H9 (cell line): ENCODE measurements around the gene GAD1. TPM values are rescaled to one million over a fixed set of nuclear protein-coding genes. Genes with fewer than 3 reads are reported as not detected.

Experiments
- DNase-seq: peaks from one replicate; pipeline ENCODE4 v3.0.0-alpha.2; 2017
- H2AFZ ChIP-seq: one replicate; pipeline ENCODE4 v1.6.1; 2013; ENCODE audit warnings: mild to moderate bottlenecking, low read length, control low read depth, moderate library complexity
- H2AK5ac ChIP-seq: 2 replicates; pipeline ENCODE4 v1.6.1; 2013; ENCODE audit warnings: low read length, control low read depth, mixed read lengths; ENCODE audit not compliant: insufficient read length
- H2BK120ac ChIP-seq: one replicate; pipeline ENCODE4 v1.6.1; 2013; ENCODE audit warnings: low read depth, mild to moderate bottlenecking, low read length, control low read depth, inconsistent platforms; ENCODE audit not compliant: poor library complexity, severe bottlenecking
- H2BK12ac ChIP-seq: 2 replicates; pipeline ENCODE4 v1.6.1; 2013; ENCODE audit warnings: low read length, control low read depth, mixed read lengths, low read depth; ENCODE audit not compliant: insufficient read length
- H2BK15ac ChIP-seq: 2 replicates; pipeline ENCODE4 v1.6.1; 2013; ENCODE audit warnings: low read depth, low read length, control low read depth
- H2BK20ac ChIP-seq: one replicate; pipeline ENCODE4 v1.6.1; 2013; ENCODE audit warnings: low read depth, mild to moderate bottlenecking, low read length, control low read depth, inconsistent platforms; ENCODE audit not compliant: poor library complexity, severe bottlenecking
- H2BK5ac ChIP-seq: 2 replicates; pipeline ENCODE4 v1.6.1; 2013; ENCODE audit warnings: low read length, control low read depth, mixed read lengths; ENCODE audit not compliant: insufficient read length
- H3K14ac ChIP-seq: 2 replicates; pipeline ENCODE4 v1.6.1; 2013; ENCODE audit warnings: low read length, control low read depth; ENCODE audit not compliant: insufficient read depth
- H3K18ac ChIP-seq: 2 replicates; pipeline ENCODE4 v1.6.1; 2013; ENCODE audit warnings: low read depth, mild to moderate bottlenecking, mixed read lengths, low read length, control low read depth; ENCODE audit not compliant: insufficient read length
- H3K23ac ChIP-seq: 2 replicates; pipeline ENCODE4 v1.6.1; 2013; ENCODE audit warnings: low read length, control low read depth, mixed read lengths, low read depth; ENCODE audit not compliant: insufficient read length
- H3K23me2 ChIP-seq: 2 replicates; pipeline ENCODE4 v1.6.1; 2013; ENCODE audit warnings: low read depth, mild to moderate bottlenecking, mixed read lengths, low read length, control low read depth; ENCODE audit not compliant: insufficient read length, poor library complexity, severe bottlenecking
- H3K27ac ChIP-seq: 2 replicates; pipeline ENCODE4 v1.5.1; 2013; ENCODE audit warnings: low read length, control low read depth, mixed read lengths, low read depth; ENCODE audit not compliant: insufficient read length
- H3K27me3 ChIP-seq: 2 replicates; pipeline ENCODE4 v1.6.1; 2013; ENCODE audit warnings: low read length, control low read depth, inconsistent platforms; ENCODE audit not compliant: insufficient read depth
- H3K4ac ChIP-seq: 2 replicates; pipeline ENCODE4 v1.6.1; 2013; ENCODE audit warnings: low read depth, mild to moderate bottlenecking, control low read depth, inconsistent platforms, low read length, moderate library complexity
- H3K4me1 ChIP-seq: 2 replicates; pipeline ENCODE4 v1.6.1; 2013; ENCODE audit warnings: low read length, control low read depth, inconsistent platforms; ENCODE audit not compliant: insufficient read depth
- H3K4me2 ChIP-seq: 2 replicates; pipeline ENCODE4 v1.6.1; 2013; ENCODE audit warnings: low read length, control low read depth, mixed read lengths; ENCODE audit not compliant: insufficient read length, insufficient read depth
- H3K56ac ChIP-seq: 2 replicates; pipeline ENCODE4 v1.6.1; 2013; ENCODE audit warnings: low read depth, mild to moderate bottlenecking, mixed read lengths, low read length, control low read depth; ENCODE audit not compliant: insufficient read length
- H3K79me1 ChIP-seq: 2 replicates; pipeline ENCODE4 v1.6.1; 2013; ENCODE audit warnings: low read depth, mild to moderate bottlenecking, moderate library complexity, low read length, control low read depth, inconsistent platforms; ENCODE audit not compliant: insufficient read depth, poor library complexity, severe bottlenecking
- H3K79me2 ChIP-seq: 2 replicates; pipeline ENCODE4 v1.6.1; 2013; ENCODE audit warnings: low read length, control low read depth, inconsistent platforms; ENCODE audit not compliant: insufficient read depth
- H3K9ac ChIP-seq: 2 replicates; pipeline ENCODE4 v1.6.1; 2013; ENCODE audit warnings: low read length, control low read depth, mixed read lengths; ENCODE audit not compliant: insufficient read length; ENCODE audit errors: extremely low read depth
- H3K9me3 ChIP-seq: one replicate; pipeline ENCODE4 v1.6.1; 2013; ENCODE audit warnings: low read depth, low read length, inconsistent platforms; ENCODE audit not compliant: control insufficient read depth
- H3T11ph ChIP-seq: one replicate; pipeline ENCODE4 v1.6.1; 2013; ENCODE audit warnings: mild to moderate bottlenecking, low read length, control low read depth, inconsistent platforms
- H4K20me1 ChIP-seq: one replicate; pipeline ENCODE4 v1.6.1; 2013; ENCODE audit not compliant: control insufficient read depth, insufficient read length, insufficient read depth
- H4K5ac ChIP-seq: 2 replicates; pipeline ENCODE4 v1.6.1; 2013; ENCODE audit warnings: low read depth, mild to moderate bottlenecking, mixed read lengths, low read length, control low read depth; ENCODE audit not compliant: insufficient read length
- H4K8ac ChIP-seq: replicated peaks from 2 replicates; pipeline ENCODE4 v1.6.1; 2013; ENCODE audit warnings: low read length, control low read depth, mixed read lengths, low read depth; ENCODE audit not compliant: insufficient read length
- H4K91ac ChIP-seq: 2 replicates; pipeline ENCODE4 v1.6.1; 2013; ENCODE audit warnings: low read depth, mild to moderate bottlenecking, moderate library complexity, mixed read lengths, low read length, control low read depth; ENCODE audit not compliant: insufficient read length
- H3K27ac Mint-ChIP-seq, 3 experiments: 2 replicates in 2 of 3; 3 replicates in 1 of 3; pipeline ENCODE4 v1.8.0; 2020 to 2021; ENCODE audit warnings: mixed read lengths in 3 of 3, mild to moderate bottlenecking in 1 of 3, moderate library complexity in 1 of 3
- H3K27me3 Mint-ChIP-seq: 2 replicates; pipeline ENCODE4 v1.8.0; 2021; ENCODE audit warnings: low read depth, mild to moderate bottlenecking, moderate library complexity, mixed read lengths
- H3K36me3 Mint-ChIP-seq, 3 experiments: 2 replicates in 2 of 3; 3 replicates in 1 of 3; pipeline ENCODE4 v1.8.0; 2020 to 2021; ENCODE audit warnings: low read depth in 3 of 3, mixed read lengths in 3 of 3; ENCODE audit not compliant: insufficient read depth in 1 of 3
- H3K4me1 Mint-ChIP-seq, 2 experiments: 2 replicates each; pipeline ENCODE4 v1.8.0; 2020; ENCODE audit warnings: mixed read lengths in 2 of 2
- H3K4me3 Mint-ChIP-seq, 2 experiments: 2 replicates in 1 of 2; 3 replicates in 1 of 2; pipeline ENCODE4 v1.8.0; 2020 to 2021; ENCODE audit warnings: mild to moderate bottlenecking in 2 of 2, mixed read lengths in 2 of 2, moderate library complexity in 1 of 2
- H3K9me3 Mint-ChIP-seq, 2 experiments: 2 replicates in 1 of 2; 3 replicates in 1 of 2; pipeline ENCODE4 v1.8.0; 2020; ENCODE audit warnings: mild to moderate bottlenecking in 2 of 2, mixed read lengths in 2 of 2, moderate library complexity in 1 of 2
- WGBS: extraction: QIAGEN DNeasy Blood & Tissue Kit; methylation state at CpG from one replicate; pipeline ENCODE4 v1.1.7; 2013; ENCODE audit warnings: missing lambda C conversion rate, low lambda C conversion rate, mixed read lengths; ENCODE audit not compliant: insufficient read length; ENCODE audit errors: extremely low coverage; 5-methylcytosine and 5-hydroxymethylcytosine counted together
- total RNA-seq: library from RNA; stranded (reverse); gene quantifications from 2 replicates; pipeline ENCODE4 v1.2.1, GENCODE V29; 2021
- TF ChIP-seq, protein P1 (sequence below): fragments of 200-600 bp; sonication (generic); conservative IDR thresholded peaks from 3 replicates; pipeline ENCODE4 v1.8.0; 2021; ENCODE audit warnings: antibody characterized with exemption, mild to moderate bottlenecking

The GAD1 gene
- total RNA-seq, 1 experiment from 2014 or later: 1.8 TPM

DNA sequence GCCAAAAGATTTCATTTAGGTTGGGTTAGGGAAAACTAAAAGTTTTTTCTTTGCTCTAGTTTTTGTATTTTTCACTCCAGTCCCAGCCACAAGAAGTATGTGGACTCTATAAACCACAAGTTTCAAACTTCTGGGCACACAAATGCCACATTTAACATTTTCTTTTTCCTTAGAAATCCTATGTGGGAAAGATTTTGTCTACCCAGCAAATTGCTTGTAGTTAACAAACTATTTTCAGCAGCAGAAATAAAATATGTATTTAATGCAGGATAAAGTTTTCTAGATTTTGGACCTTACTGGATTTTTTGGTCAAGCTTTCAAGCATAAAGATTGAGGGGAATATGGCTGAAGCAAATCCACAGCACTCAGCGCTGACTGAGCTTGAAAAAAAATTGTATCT is 37.4 kb upstream of the GAD1 start:
- H3K9me3 Mint-ChIP-seq: no peaks in the 10 kb centered on the region; a peak in 1 of 5 replicates
- Histone ChIP-seq H3K4me2 (no peak overlapping the region), H2BK15ac (no peak overlapping the region), H2BK12ac (no peak overlapping the region), H4K8ac (no peak overlapping the region), H2AK5ac (no peak overlapping the region), H2BK120ac (no peak overlapping the region), H3K27me3 (no peaks in the 10 kb centered on the region), H3K23me2 (no peaks in the 10 kb centered on the region), H3K79me2 (no peaks in the 10 kb centered on the region), H4K5ac (no peak overlapping the region), H3K14ac (no peak overlapping the region), H4K91ac (no peak overlapping the region), H3K79me1 (no peaks in the 10 kb centered on the region), H3K56ac (no peak overlapping the region), H2BK5ac (no peak overlapping the region), H3K18ac (no peak overlapping the region), H3K4ac (no peak overlapping the region), H3T11ph (no peak overlapping the region), H3K27ac (no peak overlapping the region), H3K9me3 (no peaks in the 10 kb centered on the region), H2BK20ac (no peak overlapping the region), H3K23ac (no peak overlapping the region), H3K9ac (no peak overlapping the region), H3K4me1 (no peaks in the 10 kb centered on the region), H4K20me1 (no peaks in the 10 kb centered on the region), H2AFZ (no peak overlapping the region)
- H3K27me3 Mint-ChIP-seq: no peaks in the 10 kb centered on the region
- WGBS: no CpG with 5 or more reads among the region's 1 CpG
- H3K4me1 Mint-ChIP-seq: peaks cover 6% of the 10 kb centered on the region in 2 experiments
- no peaks in the 10 kb centered on the region for H3K36me3 Mint-ChIP-seq
- TF ChIP-seq, protein P1, sequence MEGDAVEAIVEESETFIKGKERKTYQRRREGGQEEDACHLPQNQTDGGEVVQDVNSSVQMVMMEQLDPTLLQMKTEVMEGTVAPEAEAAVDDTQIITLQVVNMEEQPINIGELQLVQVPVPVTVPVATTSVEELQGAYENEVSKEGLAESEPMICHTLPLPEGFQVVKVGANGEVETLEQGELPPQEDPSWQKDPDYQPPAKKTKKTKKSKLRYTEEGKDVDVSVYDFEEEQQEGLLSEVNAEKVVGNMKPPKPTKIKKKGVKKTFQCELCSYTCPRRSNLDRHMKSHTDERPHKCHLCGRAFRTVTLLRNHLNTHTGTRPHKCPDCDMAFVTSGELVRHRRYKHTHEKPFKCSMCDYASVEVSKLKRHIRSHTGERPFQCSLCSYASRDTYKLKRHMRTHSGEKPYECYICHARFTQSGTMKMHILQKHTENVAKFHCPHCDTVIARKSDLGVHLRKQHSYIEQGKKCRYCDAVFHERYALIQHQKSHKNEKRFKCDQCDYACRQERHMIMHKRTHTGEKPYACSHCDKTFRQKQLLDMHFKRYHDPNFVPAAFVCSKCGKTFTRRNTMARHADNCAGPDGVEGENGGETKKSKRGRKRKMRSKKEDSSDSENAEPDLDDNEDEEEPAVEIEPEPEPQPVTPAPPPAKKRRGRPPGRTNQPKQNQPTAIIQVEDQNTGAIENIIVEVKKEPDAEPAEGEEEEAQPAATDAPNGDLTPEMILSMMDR: no peak
- no peak for DNase-seq
- H3K27ac Mint-ChIP-seq: no peak overlapping the region
- H3K4me3 Mint-ChIP-seq: no peak overlapping the region
